ENCODE data around the gene APCDD1. TPM values are rescaled to one million over a fixed set of nuclear protein-coding genes. Genes with fewer than 3 reads are reported as not detected.

The APCDD1 gene
- total and polyA plus RNA-seq, 2 of the 8 experiments (the other 6 are each of a cell fraction or from before 2014, with no cell fraction given), result 2.6 to 3.6 TPM

DNA sequence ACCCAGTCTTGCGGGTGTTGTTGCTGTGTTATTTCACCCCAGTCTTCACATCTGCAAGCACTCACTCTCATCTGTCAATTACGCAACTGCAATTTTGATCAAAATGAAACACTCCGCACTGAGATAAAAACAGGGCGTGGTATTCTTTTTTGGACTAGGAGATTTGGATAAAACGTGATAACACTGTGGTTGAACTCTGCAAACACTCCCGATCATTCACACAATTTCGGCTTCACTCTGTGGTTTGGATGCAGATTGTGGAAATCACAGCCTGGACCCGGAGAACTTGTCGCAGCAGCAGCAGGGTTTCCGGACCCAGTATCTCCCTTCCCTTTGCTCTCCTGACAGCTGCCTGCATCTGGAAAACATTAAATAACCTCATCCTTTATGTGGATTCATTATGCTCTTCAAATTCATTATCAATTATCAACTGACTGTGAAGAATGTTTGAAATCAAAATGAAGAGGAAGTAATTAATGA, 49.4 kb upstream of the APCDD1 start (continued):
- TF ChIP-seq RXRA (IDR thresholded peaks at IDR 0.05; ENCODE audit: insufficient read depth, low read depth, low read length) (no peak), GABPA (IDR thresholded peaks at IDR 0.05; ENCODE audit: borderline replicate concordance, insufficient read depth, low read length) (no peak)

Data from H1 (cell line).